ENCODE results near the gene NUP107.

Gene NUP107

DNA sequence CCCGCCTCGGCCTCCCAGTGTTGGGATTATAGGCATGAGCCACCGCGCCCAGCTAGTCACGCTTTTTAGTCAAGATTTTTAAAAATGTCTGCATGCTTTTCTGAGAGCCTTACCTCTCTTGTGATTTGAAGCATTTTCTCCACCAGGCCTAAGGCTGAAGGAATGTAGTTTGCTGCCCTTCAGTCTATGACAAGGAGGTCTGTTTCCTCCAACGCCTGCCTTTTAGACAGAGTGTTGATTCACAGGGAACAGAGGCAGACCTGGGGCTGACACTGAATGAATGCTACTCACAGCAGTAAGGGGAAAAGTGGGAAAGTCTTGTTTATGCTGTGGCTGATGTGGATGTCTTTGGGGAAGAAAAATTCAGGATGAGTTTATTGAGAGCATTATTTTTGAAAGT is 94.0 kb downstream of the NUP107 start:
- Histone ChIP-seq H3K9me3 (ENCODE audit: control insufficient read depth, insufficient read depth, low read length) (no peaks in the 10 kb centered on the region), H3K9ac (ENCODE audit: low read depth, low read length) (no peak overlapping the region), H3K36me3 (ENCODE audit: control insufficient read depth, insufficient read depth, low read length) (no peaks in the 10 kb centered on the region), H3K27me3 (ENCODE audit: control insufficient read depth, insufficient read depth, low read length) (no peaks in the 10 kb centered on the region), H3K4me1 (ENCODE audit: control insufficient read depth, insufficient read depth, low read length) (no peaks in the 10 kb centered on the region), H3K4me3 (ENCODE audit: low read depth, low read length) (no peak overlapping the region)

DNA sequence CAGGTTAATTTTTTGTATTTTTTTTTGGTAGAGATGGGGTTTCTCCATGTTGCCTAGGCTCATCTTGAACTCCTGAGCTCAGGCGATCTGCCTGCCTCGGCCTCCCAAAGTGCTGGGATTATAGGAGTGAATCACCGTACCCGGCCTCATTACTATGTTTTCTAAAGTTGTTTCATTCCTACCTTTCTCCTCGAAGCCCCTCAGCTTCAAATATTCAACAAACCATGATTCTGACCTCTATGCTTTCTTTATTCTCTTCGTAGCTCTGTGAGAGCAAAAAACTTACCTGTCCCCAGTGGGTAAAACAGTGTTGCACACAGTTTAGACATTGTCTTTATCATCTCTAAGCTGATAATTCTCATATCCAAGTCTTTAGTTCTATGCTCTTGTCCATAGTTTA is 95.0 kb downstream of the NUP107 start:
- H3K36me3 ChIP-seq (ENCODE audit: control insufficient read depth, insufficient read depth, low read length), result no peaks in the 10 kb centered on the region
- no peak overlapping the region for H3K9ac ChIP-seq (ENCODE audit: low read depth, low read length)
- no peaks in the 10 kb centered on the region for H3K4me1 ChIP-seq (ENCODE audit: control insufficient read depth, insufficient read depth, low read length)
- H3K9me3 ChIP-seq (ENCODE audit: control insufficient read depth, insufficient read depth, low read length), result no peaks in the 10 kb centered on the region
- no peak overlapping the region for H3K4me3 ChIP-seq (ENCODE audit: low read depth, low read length)
- H3K27me3 ChIP-seq (ENCODE audit: control insufficient read depth, insufficient read depth, low read length), result no peaks in the 10 kb centered on the region

DNA sequence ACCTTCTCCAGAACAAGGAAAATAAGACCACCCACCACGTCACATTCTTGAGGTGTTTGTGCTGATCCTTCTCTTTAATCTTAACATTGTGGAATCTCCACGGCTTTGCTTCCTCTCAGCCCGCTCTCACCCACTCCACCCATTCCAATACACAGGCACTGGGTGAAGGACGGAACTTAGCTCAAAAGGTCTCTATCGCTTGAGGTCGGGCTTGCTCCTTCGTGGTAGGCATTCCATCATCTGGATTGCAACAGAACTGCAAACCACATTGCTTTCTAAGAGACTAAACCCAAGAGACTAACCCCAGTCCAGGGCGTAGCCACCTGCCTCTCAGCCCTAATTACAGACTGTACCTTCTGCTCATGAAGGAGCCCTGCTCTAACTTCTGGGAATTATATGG is 97.2 kb downstream of the NUP107 start:
- Histone ChIP-seq H3K4me1 (ENCODE audit: control insufficient read depth, insufficient read depth, low read length) (no peaks in the 10 kb centered on the region), H3K36me3 (ENCODE audit: control insufficient read depth, insufficient read depth, low read length) (no peaks in the 10 kb centered on the region), H3K4me3 (ENCODE audit: low read depth, low read length) (no peak overlapping the region), H3K9ac (ENCODE audit: low read depth, low read length) (no peak overlapping the region), H3K27me3 (ENCODE audit: control insufficient read depth, insufficient read depth, low read length) (no peaks in the 10 kb centered on the region), H3K9me3 (ENCODE audit: control insufficient read depth, insufficient read depth, low read length) (no peaks in the 10 kb centered on the region)

DNA sequence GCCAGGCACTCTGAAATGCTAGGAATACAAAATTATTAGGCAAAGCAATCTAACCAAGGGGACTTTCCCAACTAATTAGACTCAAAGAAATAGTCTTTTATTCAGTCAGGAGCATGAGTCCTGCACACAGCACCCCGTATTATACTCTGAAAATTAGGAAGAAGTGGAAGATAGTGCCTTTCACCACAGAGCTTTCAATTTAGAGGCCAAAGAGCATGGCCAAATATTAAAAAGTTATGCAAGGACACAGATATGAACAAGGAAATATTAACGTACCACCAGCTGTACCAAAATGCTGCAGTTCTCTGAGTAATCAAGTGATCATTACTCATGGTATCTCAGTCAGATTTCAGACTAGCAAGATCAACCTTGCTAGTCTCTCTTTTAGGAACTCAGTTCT is 98.6 kb downstream of the NUP107 start:
- Histone ChIP-seq H3K27me3 (ENCODE audit: control insufficient read depth, insufficient read depth, low read length) (no peaks in the 10 kb centered on the region), H3K4me1 (ENCODE audit: control insufficient read depth, insufficient read depth, low read length) (no peaks in the 10 kb centered on the region), H3K36me3 (ENCODE audit: control insufficient read depth, insufficient read depth, low read length) (no peaks in the 10 kb centered on the region), H3K9ac (ENCODE audit: low read depth, low read length) (no peak overlapping the region), H3K4me3 (ENCODE audit: low read depth, low read length) (no peak overlapping the region), H3K9me3 (ENCODE audit: control insufficient read depth, insufficient read depth, low read length) (no peaks in the 10 kb centered on the region)

DNA sequence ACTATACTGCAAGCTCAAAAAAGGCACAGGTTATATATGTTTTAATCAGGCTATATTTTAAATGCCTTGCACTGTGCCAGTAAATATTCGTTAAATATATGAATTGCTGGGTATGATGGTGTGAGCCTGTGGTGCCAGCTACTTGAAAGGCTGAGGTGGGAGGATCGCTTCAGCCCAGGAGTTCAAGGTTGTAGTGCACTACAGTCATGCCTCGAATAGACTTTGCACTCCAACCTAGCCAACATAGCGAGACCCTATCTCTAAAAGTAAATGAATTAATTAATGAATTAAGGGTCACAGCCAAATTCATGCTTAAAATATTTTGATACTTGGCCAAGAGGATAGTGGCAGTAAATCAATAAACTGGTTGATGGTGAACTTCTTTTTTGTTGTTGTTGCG is 99.0 kb downstream of the NUP107 start:
- no peak overlapping the region for H3K9ac ChIP-seq (ENCODE audit: low read depth, low read length)
- no peaks in the 10 kb centered on the region for H3K36me3 ChIP-seq (ENCODE audit: control insufficient read depth, insufficient read depth, low read length)
- no peaks in the 10 kb centered on the region for H3K4me1 ChIP-seq (ENCODE audit: control insufficient read depth, insufficient read depth, low read length)
- H3K27me3 ChIP-seq (ENCODE audit: control insufficient read depth, insufficient read depth, low read length), result no peaks in the 10 kb centered on the region
- no peak overlapping the region for H3K4me3 ChIP-seq (ENCODE audit: low read depth, low read length)
- H3K9me3 ChIP-seq (ENCODE audit: control insufficient read depth, insufficient read depth, low read length), result no peaks in the 10 kb centered on the region

DNA sequence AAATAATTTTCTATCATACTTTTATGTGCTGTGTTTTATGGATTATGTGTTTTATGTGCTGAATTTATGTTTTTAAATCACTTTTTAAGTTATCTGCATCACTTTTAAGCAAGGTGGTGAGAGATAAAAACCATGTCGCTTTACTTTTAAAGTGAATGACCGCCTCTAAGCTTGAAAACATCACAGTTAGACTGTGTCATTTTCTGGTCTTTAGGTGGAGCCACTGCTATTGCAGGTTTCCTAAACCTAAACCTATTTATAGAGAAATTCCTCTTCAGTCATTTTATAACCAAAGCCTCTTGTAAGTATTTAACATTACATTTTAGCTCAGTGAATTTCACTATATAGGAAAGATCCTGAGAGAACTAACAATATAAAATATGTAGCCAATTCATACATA is 100.2 kb downstream of the NUP107 start:
- Histone ChIP-seq H3K4me3 (ENCODE audit: low read depth, low read length) (no peak overlapping the region), H3K36me3 (ENCODE audit: control insufficient read depth, insufficient read depth, low read length) (no peaks in the 10 kb centered on the region), H3K27me3 (ENCODE audit: control insufficient read depth, insufficient read depth, low read length) (no peaks in the 10 kb centered on the region), H3K4me1 (ENCODE audit: control insufficient read depth, insufficient read depth, low read length) (no peaks in the 10 kb centered on the region), H3K9ac (ENCODE audit: low read depth, low read length) (no peak overlapping the region), H3K9me3 (ENCODE audit: control insufficient read depth, insufficient read depth, low read length) (no peaks in the 10 kb centered on the region)

DNA sequence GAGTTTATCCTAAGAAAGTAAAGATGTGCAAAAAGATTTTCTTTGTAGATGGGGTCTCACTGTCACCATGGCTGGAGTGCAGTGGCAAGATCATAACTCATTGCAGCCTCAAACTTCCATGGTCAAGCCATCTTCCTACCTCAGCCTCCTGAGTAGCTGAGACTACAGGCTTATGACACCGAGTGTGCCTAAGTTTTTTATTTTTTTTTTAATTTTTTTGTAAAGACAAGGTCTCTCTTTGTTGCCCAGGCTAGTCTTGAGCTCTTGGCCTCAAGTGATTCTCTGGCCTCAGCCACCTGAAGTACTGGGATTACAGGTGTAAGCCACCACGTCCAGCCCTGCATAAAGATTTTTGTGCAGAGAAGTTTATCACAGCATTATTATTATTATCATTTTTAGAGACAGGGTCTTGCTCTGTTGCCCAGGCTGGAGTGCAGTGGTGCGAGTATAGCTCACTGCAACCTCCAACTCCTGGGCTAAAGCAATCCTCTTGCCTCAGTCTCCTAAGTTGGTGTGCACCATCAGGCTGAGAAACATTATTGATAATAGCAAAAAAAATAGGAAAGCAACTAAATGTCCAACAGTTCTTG is 101.9 kb downstream of the NUP107 start:
- no peak overlapping the region for H3K4me3 ChIP-seq (ENCODE audit: low read depth, low read length)
- no peaks in the 10 kb centered on the region for H3K36me3 ChIP-seq (ENCODE audit: control insufficient read depth, insufficient read depth, low read length)
- no peak overlapping the region for H3K9ac ChIP-seq (ENCODE audit: low read depth, low read length)
- H3K4me1 ChIP-seq (ENCODE audit: control insufficient read depth, insufficient read depth, low read length), result no peaks in the 10 kb centered on the region
- no peaks in the 10 kb centered on the region for H3K9me3 ChIP-seq (ENCODE audit: control insufficient read depth, insufficient read depth, low read length)
- H3K27me3 ChIP-seq (ENCODE audit: control insufficient read depth, insufficient read depth, low read length), result no peaks in the 10 kb centered on the region

DNA sequence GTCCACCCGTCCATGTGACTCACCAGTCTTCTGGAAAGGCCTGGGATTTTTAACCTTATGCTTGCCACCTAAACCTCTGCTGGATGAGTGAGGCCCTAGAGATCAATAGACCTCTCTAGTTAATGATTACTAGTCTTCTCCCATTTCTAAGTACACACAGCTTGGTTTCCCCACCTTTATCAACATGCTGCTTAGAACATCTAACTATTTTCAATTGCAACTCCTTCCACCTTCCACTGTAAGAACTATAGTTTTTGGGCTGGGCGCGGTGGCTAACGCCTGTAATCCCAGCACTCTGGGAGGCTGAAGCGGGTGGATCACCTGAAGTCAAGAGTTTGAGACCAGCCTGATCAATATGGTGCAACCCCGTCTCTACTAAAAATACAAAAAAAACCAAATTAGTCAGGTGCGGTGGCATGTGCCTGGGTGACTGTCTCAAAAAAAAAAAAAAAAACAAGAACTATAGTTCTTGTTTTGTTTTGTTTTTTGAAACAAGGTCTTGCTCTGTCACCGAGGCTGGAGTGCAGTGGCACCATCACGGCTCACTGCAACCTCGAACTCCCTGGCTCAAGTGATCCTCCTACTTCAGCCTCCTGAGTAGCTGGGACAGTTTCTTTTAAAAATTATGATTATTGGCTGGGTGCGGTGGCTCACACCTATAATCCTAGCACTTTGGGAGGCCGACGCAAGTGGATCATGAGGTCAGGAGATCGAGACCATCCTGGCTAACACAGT is 102.5 kb downstream of the NUP107 start:
- Histone ChIP-seq H3K9ac (ENCODE audit: low read depth, low read length) (no peak overlapping the region), H3K4me1 (ENCODE audit: control insufficient read depth, insufficient read depth, low read length) (no peaks in the 10 kb centered on the region)

DNA sequence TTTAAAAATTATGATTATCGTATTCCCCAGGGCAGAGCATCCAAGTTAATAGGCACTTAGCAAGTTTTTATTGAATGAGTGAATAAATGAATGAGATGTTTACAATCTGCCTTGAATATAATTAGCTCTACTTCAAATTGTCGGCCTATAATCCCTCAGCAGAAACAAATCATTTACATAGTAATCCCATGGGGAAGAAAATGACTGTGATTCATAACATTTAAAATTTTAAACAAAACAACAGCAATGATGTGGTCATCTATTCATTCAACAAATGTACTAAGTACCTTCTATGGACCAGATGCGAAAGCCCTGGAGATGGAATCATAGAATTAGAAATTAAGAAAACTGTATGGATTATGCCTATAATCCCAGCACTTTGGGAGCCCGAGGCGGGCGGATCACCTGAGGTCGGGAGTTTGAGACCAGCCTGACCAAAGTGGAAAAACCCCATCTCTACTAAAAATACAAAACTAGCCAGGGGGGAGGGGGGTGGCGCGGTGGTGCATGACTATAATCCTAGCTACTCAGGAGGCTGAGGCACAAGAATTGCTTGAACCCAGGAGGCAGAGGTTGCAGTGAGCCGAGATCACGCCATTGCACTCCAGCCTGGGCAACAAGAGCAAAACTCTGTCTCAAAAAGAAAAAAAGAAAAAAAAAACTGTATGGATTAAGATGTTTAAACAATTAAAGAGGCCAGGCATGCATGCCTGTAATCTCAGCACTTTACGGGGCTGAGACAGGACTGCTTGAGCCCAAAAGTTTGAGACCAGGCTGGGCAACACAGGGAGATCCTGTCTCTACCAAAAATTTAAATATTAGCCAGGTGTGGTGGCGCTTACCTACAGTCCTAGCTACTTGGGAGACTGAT is 103.5 kb downstream of the NUP107 start:
- Histone ChIP-seq H3K4me3 (ENCODE audit: low read depth, low read length) (no peak overlapping the region), H3K4me1 (ENCODE audit: control insufficient read depth, insufficient read depth, low read length) (no peaks in the 10 kb centered on the region), H3K27me3 (ENCODE audit: control insufficient read depth, insufficient read depth, low read length) (no peaks in the 10 kb centered on the region), H3K9me3 (ENCODE audit: control insufficient read depth, insufficient read depth, low read length) (no peaks in the 10 kb centered on the region), H3K36me3 (ENCODE audit: control insufficient read depth, insufficient read depth, low read length) (no peaks in the 10 kb centered on the region), H3K9ac (ENCODE audit: low read depth, low read length) (no peak overlapping the region)

More for the DNA sequence above, 102.5 kb downstream of the NUP107 start:
- no peaks in the 10 kb centered on the region for H3K36me3 ChIP-seq (ENCODE audit: control insufficient read depth, insufficient read depth, low read length)
- no peaks in the 10 kb centered on the region for H3K9me3 ChIP-seq (ENCODE audit: control insufficient read depth, insufficient read depth, low read length)
- H3K27me3 ChIP-seq (ENCODE audit: control insufficient read depth, insufficient read depth, low read length), result no peaks in the 10 kb centered on the region
- no peak overlapping the region for H3K4me3 ChIP-seq (ENCODE audit: low read depth, low read length)

DNA sequence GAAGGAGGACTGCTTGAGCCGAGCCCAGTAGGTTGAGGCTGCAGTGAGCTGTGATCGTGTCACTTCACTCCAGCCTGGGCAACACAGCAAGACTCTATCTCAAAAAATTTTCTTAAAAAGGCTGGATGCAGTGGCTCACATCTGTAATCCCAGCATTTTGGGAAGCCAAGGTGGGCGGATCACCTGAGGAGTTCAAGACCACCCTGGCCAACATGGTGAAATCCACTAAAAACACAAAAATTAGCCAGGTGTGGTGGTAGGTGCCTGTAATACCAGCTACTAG is 104.1 kb downstream of the NUP107 start:
- Histone ChIP-seq H3K9ac (ENCODE audit: low read depth, low read length) (no peak overlapping the region), H3K4me1 (ENCODE audit: control insufficient read depth, insufficient read depth, low read length) (no peaks in the 10 kb centered on the region)

DNA sequence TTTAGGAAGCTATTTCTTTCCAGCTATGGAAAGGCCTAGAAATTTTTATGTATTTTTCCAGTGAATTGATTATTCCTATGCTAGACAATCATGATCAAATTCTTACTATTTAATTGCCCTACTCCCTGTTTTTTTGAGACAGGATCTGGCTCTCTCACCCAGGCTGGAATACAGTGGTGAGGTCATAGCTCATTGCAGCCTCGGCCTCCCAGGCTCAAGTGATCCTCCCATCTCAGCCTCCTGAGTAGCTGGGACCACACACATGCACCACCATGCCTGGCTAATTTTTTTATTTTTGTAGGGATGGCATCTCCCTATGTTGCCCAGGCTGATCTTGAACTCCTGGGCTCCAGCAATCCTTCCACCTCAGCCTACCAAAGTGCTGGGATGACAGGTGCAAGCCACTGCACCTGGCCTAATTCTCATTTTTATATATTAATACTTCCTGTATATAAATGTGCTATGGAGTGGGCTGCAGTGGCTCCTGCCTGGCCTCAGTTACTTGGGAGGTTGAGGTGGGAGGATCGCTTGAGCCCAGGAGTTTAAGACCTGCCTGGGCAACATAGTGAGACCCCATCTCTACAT is 105.2 kb downstream of the NUP107 start:
- Histone ChIP-seq H3K36me3 (ENCODE audit: control insufficient read depth, insufficient read depth, low read length) (no peaks in the 10 kb centered on the region), H3K27me3 (ENCODE audit: control insufficient read depth, insufficient read depth, low read length) (no peaks in the 10 kb centered on the region), H3K9ac (ENCODE audit: low read depth, low read length) (no peak overlapping the region), H3K4me3 (ENCODE audit: low read depth, low read length) (no peak overlapping the region), H3K9me3 (ENCODE audit: control insufficient read depth, insufficient read depth, low read length) (no peaks in the 10 kb centered on the region), H3K4me1 (ENCODE audit: control insufficient read depth, insufficient read depth, low read length) (no peaks in the 10 kb centered on the region)

More for the DNA sequence above, 104.1 kb downstream of the NUP107 start:
- H3K27me3 ChIP-seq (ENCODE audit: control insufficient read depth, insufficient read depth, low read length), result no peaks in the 10 kb centered on the region
- no peaks in the 10 kb centered on the region for H3K9me3 ChIP-seq (ENCODE audit: control insufficient read depth, insufficient read depth, low read length)
- H3K36me3 ChIP-seq (ENCODE audit: control insufficient read depth, insufficient read depth, low read length), result no peaks in the 10 kb centered on the region
- no peak overlapping the region for H3K4me3 ChIP-seq (ENCODE audit: low read depth, low read length)
